ENCODE results near the gene DPYSL4.
"Not testable (repeated sequence)": the region's sequence is repeated elsewhere in the genome, so short reads cannot be mapped to it uniquely, and the experiment has no call there.

The DPYSL4 gene

GRCh38 chr10:132209130-132209529 is 22.4 kb downstream of the DPYSL4 start:
- DNase-seq: no peak

- DNase-seq: no peak
Observed at GRCh38 chr10:132209978-132210530, 23.3 kb downstream of the DPYSL4 start.

GRCh38 chr10:132210766-132211165 is 24.0 kb downstream of the DPYSL4 start:
- DNase-seq: no peak

- no peak for DNase-seq
Observed at GRCh38 chr10:132211246-132211645, 24.5 kb downstream of the DPYSL4 start.

DNA sequence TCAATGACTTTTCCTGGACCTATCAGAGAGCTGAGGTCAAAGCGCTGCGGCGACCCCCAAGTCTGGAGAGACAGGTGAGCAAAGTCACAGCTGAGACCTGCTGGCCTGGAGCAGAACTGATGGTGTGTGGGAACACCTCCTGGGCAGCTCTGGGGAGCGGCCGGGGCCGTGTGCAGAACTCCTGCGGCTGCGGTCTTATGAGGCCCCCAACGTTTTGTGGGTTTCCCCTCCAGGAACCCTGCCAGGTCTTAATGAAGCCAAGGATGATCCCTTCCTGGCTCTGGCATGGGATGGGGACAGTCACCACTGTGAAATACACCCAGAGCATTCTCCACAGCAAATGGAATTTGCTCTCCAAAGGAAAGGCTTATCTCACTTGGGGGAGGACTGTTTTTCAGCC is 26.1 kb downstream of the DPYSL4 start:
- DNase-seq: no peak

- no peak for DNase-seq
Observed at GRCh38 chr10:132213917-132214316, 27.2 kb downstream of the DPYSL4 start.

DNA sequence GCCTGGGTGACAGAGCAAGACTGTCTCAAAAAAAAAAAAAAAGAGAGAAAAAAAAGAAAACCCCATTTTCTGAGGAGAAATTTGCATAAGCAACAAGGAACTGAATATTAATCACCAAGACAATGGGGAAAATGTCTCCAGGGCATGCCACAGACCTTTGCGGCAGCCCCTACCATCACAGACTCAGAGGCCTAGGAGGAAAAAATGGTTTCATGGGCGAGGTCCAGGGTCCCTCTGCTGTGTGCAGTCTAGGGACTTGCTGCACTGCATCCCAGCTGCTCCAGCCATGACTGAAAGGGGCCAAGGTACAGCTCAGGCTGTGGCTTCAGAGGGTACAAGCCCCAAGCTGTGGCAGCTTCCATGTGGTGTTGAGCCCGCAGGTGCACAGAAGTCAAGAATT is 29.7 kb downstream of the DPYSL4 start:
- not testable (repeated sequence) for DNase-seq

DNA sequence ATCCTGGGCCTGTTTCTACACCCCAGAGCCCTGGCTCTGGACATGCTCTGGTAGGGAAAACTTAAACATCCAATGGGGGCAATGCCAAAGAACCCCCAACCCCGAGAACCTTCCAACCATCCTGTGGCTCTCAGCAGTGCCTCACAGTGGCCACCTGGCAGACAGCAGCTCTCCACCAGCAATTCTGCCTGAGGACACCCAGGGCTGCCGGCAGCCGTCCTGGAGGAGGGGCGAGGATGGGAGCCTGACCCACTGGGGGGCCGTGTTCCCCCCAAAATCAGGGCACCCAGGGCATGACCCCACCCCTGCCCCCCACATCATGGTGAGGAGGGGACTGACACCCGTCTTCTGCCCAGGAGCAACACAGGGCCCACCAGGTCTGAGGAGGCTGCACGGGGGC is 32.7 kb downstream of the DPYSL4 start:
- no peak for DNase-seq

- no peak for DNase-seq
Observed at GRCh38 chr10:132220061-132220460, 33.3 kb downstream of the DPYSL4 start.

DNA sequence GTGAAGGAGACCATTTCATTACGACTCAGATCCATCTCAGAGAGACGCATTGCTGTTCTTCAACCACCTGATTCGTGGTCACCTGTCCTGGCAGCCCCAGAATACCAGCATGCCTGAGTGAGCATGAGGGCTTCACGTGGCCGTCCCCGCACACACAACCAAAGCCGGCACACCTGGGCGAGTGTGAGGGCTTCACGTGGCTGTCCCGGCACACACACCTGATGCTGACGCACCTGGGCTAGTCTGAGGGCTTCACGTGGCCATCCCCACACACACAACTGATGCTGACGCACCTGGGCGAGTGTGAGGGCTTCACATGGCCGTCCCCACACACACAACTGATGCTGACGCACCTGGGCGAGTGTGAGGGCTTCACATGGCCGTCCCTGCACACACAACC is 34.2 kb downstream of the DPYSL4 start:
- not testable (repeated sequence) for DNase-seq

- DNase-seq: no peak
Observed at GRCh38 chr10:132222726-132223125, 36.0 kb downstream of the DPYSL4 start.

DNA sequence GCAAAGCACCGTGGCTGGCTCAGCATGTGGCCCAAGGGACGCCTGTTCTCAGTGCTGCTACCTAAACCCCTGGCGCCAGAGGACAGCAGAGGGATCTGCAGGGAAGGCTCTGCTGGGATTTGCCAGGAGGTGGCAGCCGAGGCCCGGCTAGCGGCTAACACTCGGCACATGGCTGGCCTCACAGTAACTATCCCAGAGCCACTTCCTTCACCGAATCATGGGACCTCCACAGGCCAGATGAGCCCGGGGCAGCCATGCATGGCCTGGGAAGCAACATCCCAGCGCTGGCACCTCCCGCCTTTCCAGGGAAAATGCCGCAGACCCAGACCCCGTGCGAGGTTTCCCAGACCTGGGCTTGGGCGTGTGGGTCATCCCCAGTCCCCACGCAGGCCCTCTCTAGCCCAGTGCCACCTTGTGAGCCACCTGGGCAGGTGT is 36.4 kb downstream of the DPYSL4 start:
- DNase-seq: peak; percentile 67

- no peak for DNase-seq
Observed at GRCh38 chr10:132223611-132224342, 37.0 kb downstream of the DPYSL4 start.

- DNase-seq: no peak
Observed at GRCh38 chr10:132224343-132225072, 37.8 kb downstream of the DPYSL4 start.

GRCh38 chr10:132225073-132225848 is 38.5 kb downstream of the DPYSL4 start:
- no peak for DNase-seq

DNA sequence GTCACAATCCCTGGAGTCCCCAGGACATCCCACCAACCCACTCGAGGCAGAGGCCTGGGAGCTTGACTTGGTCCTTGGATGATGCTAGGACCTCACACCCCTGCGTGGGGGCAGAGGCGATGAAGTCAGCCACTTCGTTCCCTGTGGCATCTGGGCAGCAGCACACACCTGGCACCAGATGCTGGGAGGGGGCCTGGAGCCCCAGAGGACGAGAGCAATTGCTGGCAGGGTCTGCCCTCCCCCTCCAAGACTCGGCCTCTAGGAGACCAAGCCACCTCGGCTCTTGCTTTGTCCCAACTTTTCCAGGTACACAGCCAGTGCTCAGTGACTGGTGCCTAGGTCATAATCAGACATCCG is 39.1 kb downstream of the DPYSL4 start:
- DNase-seq: no peak

GRCh38 chr10:132226586-132227405 is 40.0 kb downstream of the DPYSL4 start:
- DNase-seq: no peak

DNA sequence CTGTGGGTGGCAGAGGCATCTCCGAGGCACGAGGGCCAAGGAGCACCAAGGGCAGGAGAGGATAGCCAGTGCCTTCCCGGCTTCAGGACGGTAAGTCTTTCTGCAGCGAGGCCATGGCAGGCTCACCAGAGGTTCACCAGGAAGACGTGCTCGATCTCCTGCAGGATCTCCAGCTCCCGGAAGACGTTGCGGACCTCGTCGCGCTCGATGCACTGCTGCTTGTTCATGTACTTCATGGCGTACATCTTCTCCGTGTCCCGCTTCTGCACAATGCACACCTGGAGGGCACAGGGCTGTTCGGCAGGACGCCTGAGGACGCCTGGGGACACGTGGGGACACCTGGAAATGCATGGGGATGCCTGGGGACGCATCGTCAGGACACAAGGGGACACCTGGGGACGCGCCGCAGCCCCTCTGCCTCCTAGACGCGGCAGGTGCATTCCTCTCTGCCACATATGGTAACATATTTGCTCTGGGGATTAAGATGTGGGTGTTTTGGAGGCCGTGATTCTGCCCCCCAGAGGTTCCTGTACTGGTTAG is 41.2 kb downstream of the DPYSL4 start:
- no peak for DNase-seq

- no peak for DNase-seq
Observed at GRCh38 chr10:132228616-132229015, 41.9 kb downstream of the DPYSL4 start.

- DNase-seq: peak; percentile 8
Observed at GRCh38 chr10:132229096-132229495, 42.3 kb downstream of the DPYSL4 start.

DNA sequence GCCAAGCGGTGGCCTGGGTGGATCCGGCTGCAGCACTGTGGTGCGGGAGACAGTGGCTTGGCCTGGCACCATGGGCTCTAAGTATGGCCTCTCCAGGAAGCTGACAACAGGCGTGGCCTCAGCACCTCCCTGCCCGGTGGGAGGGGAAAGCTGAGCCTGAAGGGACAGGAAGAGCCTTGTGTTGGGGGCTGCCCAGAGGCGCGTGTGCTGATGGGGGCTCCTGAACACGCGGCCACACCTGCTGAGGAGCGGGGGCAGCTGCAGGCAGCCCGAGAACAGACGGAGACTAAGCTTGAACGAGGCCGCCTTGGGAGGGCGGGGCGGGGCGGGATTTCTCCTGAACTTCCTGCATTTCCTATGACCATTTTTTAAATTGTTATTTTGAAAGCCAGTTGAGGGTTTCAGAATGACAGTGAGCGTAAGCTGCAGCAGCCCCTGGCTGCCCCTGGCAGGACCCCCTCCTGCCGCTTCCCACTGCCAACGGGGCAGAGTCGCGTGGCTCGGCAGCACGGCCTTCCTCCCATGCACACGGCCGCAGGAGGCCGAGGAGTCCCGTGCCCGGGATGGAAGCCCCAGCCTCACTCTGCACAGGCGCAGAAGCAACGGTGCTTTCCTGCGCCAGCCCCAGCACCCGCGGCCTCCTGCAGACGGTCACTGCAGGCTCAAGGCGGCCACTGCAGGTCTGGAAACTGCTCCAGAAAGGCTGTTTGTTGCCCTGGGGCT is 43.2 kb downstream of the DPYSL4 start:
- DNase-seq: no peak
